ENCODE results near the gene STK38.

STK38 gene

GRCh38 chr6:36505744-36506534 lies 41.3 kb downstream of the STK38 start:
- Histone ChIP-seq H3K27ac (no peak overlapping the region), H3K36me3 (ENCODE audit: insufficient read depth, low read length) (peaks cover 20% of the 10 kb centered on the region), H3K9ac (ENCODE audit: insufficient read length) (no peak overlapping the region), H3K4me3 (no peak overlapping the region), H3K9me3 (ENCODE audit: low read depth, low read length) (no peaks in the 10 kb centered on the region)
- TF ChIP-seq POLR2AphosphoS5 (IDR thresholded peaks at IDR 0.05; ENCODE audit: borderline replicate concordance, low read depth, low read length) (no peak), EZH2 (IDR thresholded peaks at IDR 0.05) (no peak), FOXP2 (optimal IDR thresholded peaks at IDR 0.05; ENCODE audit: control extremely low read depth, extremely low read length, insufficient read depth) (no peak)
- no peak for DNase-seq (ENCODE audit: low read depth, low spot score)

- DNase-seq (ENCODE audit: low read depth, low spot score): no peak
- TF ChIP-seq EZH2 (IDR thresholded peaks at IDR 0.05) (no peak), POLR2AphosphoS5 (IDR thresholded peaks at IDR 0.05; ENCODE audit: borderline replicate concordance, low read depth, low read length) (no peak), FOXP2 (optimal IDR thresholded peaks at IDR 0.05; ENCODE audit: control extremely low read depth, extremely low read length, insufficient read depth) (no peak)
- peaks cover 18% of the 10 kb centered on the region for H3K36me3 ChIP-seq (ENCODE audit: insufficient read depth, low read length)
Measured at GRCh38 chr6:36504982-36505381, 42.3 kb downstream of the STK38 start.

GRCh38 chr6:36504181-36504580 lies 43.1 kb downstream of the STK38 start:
- no peak for DNase-seq (ENCODE audit: low read depth, low spot score)
- no peak overlapping the region for H3K27ac ChIP-seq
- H3K36me3 ChIP-seq (ENCODE audit: insufficient read depth, low read length): peaks cover 17% of the 10 kb centered on the region

More at GRCh38 chr6:36504982-36505381, 42.3 kb downstream of the STK38 start:
- H3K4me3 ChIP-seq: no peak overlapping the region
- H3K9me3 ChIP-seq (ENCODE audit: low read depth, low read length): no peaks in the 10 kb centered on the region
- no peak overlapping the region for H3K27ac ChIP-seq
- no peak overlapping the region for H3K9ac ChIP-seq (ENCODE audit: insufficient read length)

GRCh38 chr6:36501686-36502085 lies 45.6 kb downstream of the STK38 start:
- TF ChIP-seq POLR2AphosphoS5 (IDR thresholded peaks at IDR 0.05; ENCODE audit: borderline replicate concordance, low read depth, low read length) (no peak), FOXP2 (optimal IDR thresholded peaks at IDR 0.05; ENCODE audit: control extremely low read depth, extremely low read length, insufficient read depth) (no peak), EZH2 (IDR thresholded peaks at IDR 0.05) (no peak)
- DNase-seq (ENCODE audit: low read depth, low spot score): no peak
- no peak overlapping the region for H3K9ac ChIP-seq (ENCODE audit: insufficient read length)
- no peak overlapping the region for H3K4me3 ChIP-seq
- H3K27ac ChIP-seq: no peak overlapping the region
- no peaks in the 10 kb centered on the region for H3K9me3 ChIP-seq (ENCODE audit: low read depth, low read length)
- H3K36me3 ChIP-seq (ENCODE audit: insufficient read depth, low read length): peaks cover 26% of the 10 kb centered on the region

More at GRCh38 chr6:36504181-36504580, 43.1 kb downstream of the STK38 start:
- Histone ChIP-seq H3K9me3 (ENCODE audit: low read depth, low read length) (no peaks in the 10 kb centered on the region), H3K4me3 (no peak overlapping the region), H3K9ac (ENCODE audit: insufficient read length) (no peak overlapping the region)
- no peak for TF ChIP-seq FOXP2 (optimal IDR thresholded peaks at IDR 0.05; ENCODE audit: control extremely low read depth, extremely low read length, insufficient read depth)
- no peak for TF ChIP-seq EZH2 (IDR thresholded peaks at IDR 0.05)
- TF ChIP-seq POLR2AphosphoS5 (IDR thresholded peaks at IDR 0.05; ENCODE audit: borderline replicate concordance, low read depth, low read length): no peak

- H3K9me3 ChIP-seq (ENCODE audit: low read depth, low read length): no peaks in the 10 kb centered on the region
- DNase-seq (ENCODE audit: low read depth, low spot score): no peak
- H3K4me3 ChIP-seq: no peak overlapping the region
- TF ChIP-seq EZH2 (IDR thresholded peaks at IDR 0.05): no peak
- peaks cover 31% of the 10 kb centered on the region for H3K36me3 ChIP-seq (ENCODE audit: insufficient read depth, low read length)
- H3K9ac ChIP-seq (ENCODE audit: insufficient read length): no peak overlapping the region
- H3K27ac ChIP-seq: no peak overlapping the region
Measured at GRCh38 chr6:36499918-36500317, 47.4 kb downstream of the STK38 start.

- H3K36me3 ChIP-seq (ENCODE audit: insufficient read depth, low read length): peaks cover 27% of the 10 kb centered on the region
- no peak for TF ChIP-seq FOXP2 (optimal IDR thresholded peaks at IDR 0.05; ENCODE audit: control extremely low read depth, extremely low read length, insufficient read depth)
- no peak for TF ChIP-seq EZH2 (IDR thresholded peaks at IDR 0.05)
- no peak for TF ChIP-seq POLR2AphosphoS5 (IDR thresholded peaks at IDR 0.05; ENCODE audit: borderline replicate concordance, low read depth, low read length)
- DNase-seq (ENCODE audit: low read depth, low spot score): no peak
- H3K9me3 ChIP-seq (ENCODE audit: low read depth, low read length): no peaks in the 10 kb centered on the region
- H3K9ac ChIP-seq (ENCODE audit: insufficient read length): no peak overlapping the region
- H3K4me3 ChIP-seq: no peak overlapping the region
- no peak overlapping the region for H3K27ac ChIP-seq
Measured at GRCh38 chr6:36495086-36495485, 52.2 kb downstream of the STK38 start.

GRCh38 chr6:36493859-36494258 lies 53.4 kb downstream of the STK38 start:
- no peak for DNase-seq (ENCODE audit: low read depth, low spot score)
- Histone ChIP-seq H3K9me3 (ENCODE audit: low read depth, low read length) (no peaks in the 10 kb centered on the region), H3K4me3 (no peak overlapping the region), H3K27ac (no peak overlapping the region), H3K36me3 (ENCODE audit: insufficient read depth, low read length) (peaks cover 33% of the 10 kb centered on the region), H3K9ac (ENCODE audit: insufficient read length) (no peak overlapping the region)
- TF ChIP-seq FOXP2 (optimal IDR thresholded peaks at IDR 0.05; ENCODE audit: control extremely low read depth, extremely low read length, insufficient read depth) (no peak), EZH2 (IDR thresholded peaks at IDR 0.05) (no peak), POLR2AphosphoS5 (IDR thresholded peaks at IDR 0.05; ENCODE audit: borderline replicate concordance, low read depth, low read length) (no peak)

- Histone ChIP-seq H3K36me3 (ENCODE audit: insufficient read depth, low read length) (peaks cover 35% of the 10 kb centered on the region), H3K9me3 (ENCODE audit: low read depth, low read length) (no peaks in the 10 kb centered on the region), H3K27ac (no peak overlapping the region), H3K4me3 (no peak overlapping the region), H3K9ac (ENCODE audit: insufficient read length) (no peak overlapping the region)
- no peak for DNase-seq (ENCODE audit: low read depth, low spot score)
- no peak for TF ChIP-seq FOXP2 (optimal IDR thresholded peaks at IDR 0.05; ENCODE audit: control extremely low read depth, extremely low read length, insufficient read depth)
- TF ChIP-seq EZH2 (IDR thresholded peaks at IDR 0.05): no peak
- TF ChIP-seq POLR2AphosphoS5 (IDR thresholded peaks at IDR 0.05; ENCODE audit: borderline replicate concordance, low read depth, low read length): no peak; the same call in 1 of the 2 replicates
Measured at GRCh38 chr6:36493319-36493718, 54.0 kb downstream of the STK38 start.

- peaks cover 41% of the 10 kb centered on the region for H3K36me3 ChIP-seq (ENCODE audit: insufficient read depth, low read length)
- TF ChIP-seq POLR2AphosphoS5 (IDR thresholded peaks at IDR 0.05; ENCODE audit: borderline replicate concordance, low read depth, low read length) (no peak), EZH2 (IDR thresholded peaks at IDR 0.05) (no peak), FOXP2 (optimal IDR thresholded peaks at IDR 0.05; ENCODE audit: control extremely low read depth, extremely low read length, insufficient read depth) (no peak)
- no peak overlapping the region for H3K9ac ChIP-seq (ENCODE audit: insufficient read length)
- no peak overlapping the region for H3K27ac ChIP-seq
- no peak overlapping the region for H3K4me3 ChIP-seq
- DNase-seq (ENCODE audit: low read depth, low spot score): no peak
- no peaks in the 10 kb centered on the region for H3K9me3 ChIP-seq (ENCODE audit: low read depth, low read length)
Measured at GRCh38 chr6:36492621-36493020, 54.7 kb downstream of the STK38 start.
